ENCODE results near the gene KAT2B. TPM values are rescaled to one million over a fixed set of nuclear protein-coding genes. Genes with fewer than 3 reads are reported as not detected.

KAT2B gene
- total RNA-seq, 4 donors from 2014 or later: 39.4 to 87.3 (median 61.1) TPM

DNA sequence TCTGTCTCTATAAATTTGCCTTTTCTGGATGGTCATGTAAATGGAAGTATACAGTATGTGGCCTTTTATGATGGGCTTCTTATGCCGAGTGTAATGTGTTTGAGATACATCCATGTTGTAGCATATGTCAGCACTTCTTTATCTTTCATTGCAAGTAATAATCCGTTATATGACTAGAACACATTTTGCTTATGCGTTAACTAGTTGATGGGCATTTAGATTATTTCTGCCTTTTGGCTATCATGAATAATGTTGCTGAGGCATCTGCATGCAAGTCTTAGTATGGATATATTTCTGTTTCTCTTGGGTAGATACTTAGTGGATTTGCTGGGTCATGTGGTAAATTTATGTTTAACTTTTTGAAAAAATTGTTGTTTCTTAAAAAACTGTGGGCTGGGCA is 19.7 kb downstream of the KAT2B start:
- TF ChIP-seq POLR2A (IDR thresholded peaks at IDR 0.05): no peak
- TF ChIP-seq, protein P1, sequence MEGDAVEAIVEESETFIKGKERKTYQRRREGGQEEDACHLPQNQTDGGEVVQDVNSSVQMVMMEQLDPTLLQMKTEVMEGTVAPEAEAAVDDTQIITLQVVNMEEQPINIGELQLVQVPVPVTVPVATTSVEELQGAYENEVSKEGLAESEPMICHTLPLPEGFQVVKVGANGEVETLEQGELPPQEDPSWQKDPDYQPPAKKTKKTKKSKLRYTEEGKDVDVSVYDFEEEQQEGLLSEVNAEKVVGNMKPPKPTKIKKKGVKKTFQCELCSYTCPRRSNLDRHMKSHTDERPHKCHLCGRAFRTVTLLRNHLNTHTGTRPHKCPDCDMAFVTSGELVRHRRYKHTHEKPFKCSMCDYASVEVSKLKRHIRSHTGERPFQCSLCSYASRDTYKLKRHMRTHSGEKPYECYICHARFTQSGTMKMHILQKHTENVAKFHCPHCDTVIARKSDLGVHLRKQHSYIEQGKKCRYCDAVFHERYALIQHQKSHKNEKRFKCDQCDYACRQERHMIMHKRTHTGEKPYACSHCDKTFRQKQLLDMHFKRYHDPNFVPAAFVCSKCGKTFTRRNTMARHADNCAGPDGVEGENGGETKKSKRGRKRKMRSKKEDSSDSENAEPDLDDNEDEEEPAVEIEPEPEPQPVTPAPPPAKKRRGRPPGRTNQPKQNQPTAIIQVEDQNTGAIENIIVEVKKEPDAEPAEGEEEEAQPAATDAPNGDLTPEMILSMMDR (IDR thresholded peaks at IDR 0.05 in 4 of 5, conservative IDR thresholded peaks at IDR 0.05 in 1 of 5): no peak
- DNase-seq (no peak), ATAC-seq (no peak)
- Histone ChIP-seq H3K27ac (peak overlapping the region in 3 of 4 donors; percentile 68 to 79 (median 69)), H3K4me1 (peaks cover 51 to 54% of the 10 kb centered on the region in 2 donors), H3K9me3 (no peaks in the 10 kb centered on the region), H3K27me3 (no peaks in the 10 kb centered on the region), H3K36me3 (no peaks in the 10 kb centered on the region), H3K4me3 (no peak overlapping the region)
- in situ Hi-C loops (cut with MboI; ENCODE audit: low sequenced_read_pairs in 4 of 4) (no loop called here), intact Hi-C loops (cut with DNase I; ENCODE audit: low total_unique reads) (no loop called here)

DNA sequence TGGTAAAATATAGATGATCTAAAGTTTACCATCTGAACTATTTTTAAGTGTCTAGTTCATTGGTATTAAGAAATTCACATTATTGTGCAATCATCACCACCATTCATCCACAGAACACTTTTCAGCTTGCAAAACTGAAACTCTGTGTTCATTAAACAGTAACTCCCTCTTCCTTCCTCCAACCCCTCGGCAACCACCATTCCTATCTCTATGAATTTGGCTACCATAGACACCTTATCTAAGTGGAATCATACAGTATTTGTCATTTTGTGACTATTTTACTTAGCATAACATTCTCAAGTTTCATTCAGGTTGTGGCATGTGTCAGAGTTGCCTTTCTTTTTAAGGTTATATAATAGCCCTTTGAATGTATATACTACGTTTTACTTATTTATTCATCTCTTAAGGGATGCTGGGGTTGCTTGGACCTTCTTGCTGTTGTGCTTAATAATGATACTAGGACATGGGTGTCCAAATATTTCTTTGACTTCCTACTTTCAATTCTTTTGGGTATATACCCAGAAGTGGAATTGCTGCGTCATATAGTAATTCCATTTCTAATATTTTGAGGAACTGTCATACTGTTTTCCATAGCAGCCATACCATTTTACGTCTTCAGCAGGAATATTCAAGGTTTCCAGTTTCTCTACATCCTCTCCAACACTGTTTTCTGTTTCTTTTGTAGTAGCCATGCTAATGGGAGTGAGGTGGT is 20.9 kb downstream of the KAT2B start:
- ATAC-seq (peak; percentile 66 to 70), DNase-seq (no peak)
- TF ChIP-seq, protein P1 (IDR thresholded peaks at IDR 0.05 in 4 of 5, conservative IDR thresholded peaks at IDR 0.05 in 1 of 5): no peak
- TF ChIP-seq POLR2A (IDR thresholded peaks at IDR 0.05): no peak
- Histone ChIP-seq H3K27ac (peak overlapping the region; percentile 63 to 79 (median 68)), H3K4me3 (peak overlapping the region in 2 of 4 donors; percentile 11 to 26), H3K4me1 (peaks cover 47 to 49% of the 10 kb centered on the region in 2 donors), H3K9me3 (no peaks in the 10 kb centered on the region), H3K27me3 (no peaks in the 10 kb centered on the region), H3K36me3 (no peaks in the 10 kb centered on the region)
- in situ Hi-C loops (cut with MboI; ENCODE audit: low sequenced_read_pairs in 4 of 4): no loop called here
- intact Hi-C loops (cut with DNase I; ENCODE audit: low total_unique reads): no loop called here

- no peaks in the 10 kb centered on the region for H3K27me3 ChIP-seq
- TF ChIP-seq POLR2A (IDR thresholded peaks at IDR 0.05): no peak
- TF ChIP-seq, protein P1 (IDR thresholded peaks at IDR 0.05 in 4 of 5, conservative IDR thresholded peaks at IDR 0.05 in 1 of 5): no peak
- H3K4me1 ChIP-seq: peaks cover 37 to 39% of the 10 kb centered on the region in 2 donors
- intact Hi-C loops (cut with DNase I; ENCODE audit: low total_unique reads) (no loop called here), in situ Hi-C loops (cut with MboI; ENCODE audit: low sequenced_read_pairs in 4 of 4) (no loop called here)
- no peak overlapping the region for H3K4me3 ChIP-seq
- no peak for ATAC-seq
- no peak overlapping the region for H3K27ac ChIP-seq
- no peaks in the 10 kb centered on the region for H3K36me3 ChIP-seq
- DNase-seq: no peak
- H3K9me3 ChIP-seq: no peaks in the 10 kb centered on the region
Measured at GRCh38 chr3:20062996-20063395, 22.8 kb downstream of the KAT2B start.

GRCh38 chr3:20064387-20064786 is 24.1 kb downstream of the KAT2B start:
- peaks cover 35 to 43% of the 10 kb centered on the region in 2 donors for H3K4me1 ChIP-seq
- ATAC-seq (no peak), DNase-seq (no peak)
- H3K4me3 ChIP-seq: no peak overlapping the region
- intact Hi-C loops (cut with DNase I; ENCODE audit: low total_unique reads) (no loop called here), in situ Hi-C loops (cut with MboI; ENCODE audit: low sequenced_read_pairs in 4 of 4) (no loop called here)
- H3K36me3 ChIP-seq: no peaks in the 10 kb centered on the region
- peak overlapping the region in 2 of 4 donors; percentile 46 to 47 for H3K27ac ChIP-seq
- no peaks in the 10 kb centered on the region for H3K9me3 ChIP-seq
- TF ChIP-seq, protein P1 (IDR thresholded peaks at IDR 0.05 in 4 of 5, conservative IDR thresholded peaks at IDR 0.05 in 1 of 5): no peak
- no peak for TF ChIP-seq POLR2A (IDR thresholded peaks at IDR 0.05)
- no peaks in the 10 kb centered on the region for H3K27me3 ChIP-seq
